HG02970 (cell line): Measurements from ENCODE around the gene RBAK.
"Not testable (repeated sequence)": the region's sequence is repeated elsewhere in the genome, so short reads cannot be mapped to it uniquely, and the experiment has no call there.

Source experiments
- ATAC-seq: cut with Tn5 transposase; IDR thresholded peaks from one replicate; pipeline ENCODE4 v1.9.1; 2021; ENCODE audit warnings: mild to moderate bottlenecking, moderate library complexity, moderate number of reproducible peaks; ENCODE audit not compliant: unreplicated experiment, low FRiP score

Gene RBAK

DNA sequence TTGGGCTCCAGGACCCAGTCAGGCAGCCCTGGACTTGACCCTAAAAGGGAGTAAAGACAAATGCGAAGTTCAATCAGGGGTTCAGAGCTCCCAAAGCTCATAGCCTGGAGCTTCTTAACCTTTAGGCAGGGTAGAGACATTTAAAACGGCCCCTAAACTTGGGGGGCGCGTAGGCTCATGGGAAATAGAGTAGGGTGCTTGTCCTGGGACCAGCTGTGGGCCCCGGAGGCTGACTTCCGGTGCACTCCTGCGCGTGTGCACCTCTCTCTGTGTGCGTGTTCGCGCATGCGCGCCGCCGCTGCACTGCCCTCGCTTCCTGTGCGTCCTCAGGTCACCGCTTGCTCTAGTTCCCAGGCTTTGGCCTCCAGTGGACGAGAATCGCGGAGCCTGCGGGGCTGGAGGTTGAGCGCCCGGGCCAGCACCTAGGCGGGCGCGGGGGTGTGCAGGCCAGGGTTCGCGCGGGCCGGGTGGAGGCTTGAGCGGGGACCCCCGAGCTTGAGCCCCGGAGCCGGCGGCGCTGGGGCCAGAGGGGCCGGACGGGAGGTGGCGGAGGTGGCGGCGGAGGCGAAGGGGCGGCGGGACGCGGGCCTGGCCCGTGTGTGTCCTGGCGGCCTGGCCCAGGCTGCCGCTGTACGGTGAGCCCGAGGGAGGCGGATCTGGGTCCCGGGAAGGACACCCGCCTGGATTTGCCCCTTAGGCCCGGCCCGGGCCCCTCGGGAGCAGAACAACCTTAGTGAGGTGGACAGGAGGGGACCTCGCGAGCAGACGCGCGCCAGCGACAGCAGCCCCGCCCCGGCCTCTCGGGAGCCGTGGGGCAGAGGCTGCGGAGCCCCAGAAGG is at the start of gene RBAK:
Gene RBAK, plus strand, starts transcription at position 303 of the 839 bp plus-strand sequence. CDS start 2,217 bp downstream, outside the sequence.
- peak; percentile 100 for ATAC-seq

DNA sequence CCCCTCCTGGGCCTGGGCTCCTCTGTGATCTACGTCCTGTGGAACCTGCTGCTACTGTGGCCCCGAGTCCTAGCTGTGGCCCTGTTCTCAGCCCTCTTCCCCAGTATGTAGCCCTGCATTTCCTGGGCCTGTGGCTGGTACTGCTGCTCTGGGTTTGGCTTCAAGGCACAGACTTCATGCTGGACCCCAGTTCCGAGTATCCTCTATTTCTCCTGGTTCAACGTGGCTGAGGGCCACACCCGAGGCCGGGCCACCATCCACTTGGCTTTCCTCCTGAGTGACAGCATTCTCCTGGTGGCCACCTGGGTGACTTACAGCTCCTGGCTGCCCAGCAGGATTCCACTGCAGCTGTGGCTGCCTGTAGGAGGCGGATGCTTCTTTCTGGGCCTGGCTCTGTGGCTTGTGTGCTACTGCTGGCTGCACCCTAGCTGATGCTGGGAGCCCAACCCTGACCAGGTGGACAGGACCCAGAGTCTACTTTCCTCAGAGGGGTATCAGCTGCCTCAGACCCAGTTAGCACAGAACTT is 48.9 kb upstream of the RBAK start:
- ATAC-seq = no peak

DNA sequence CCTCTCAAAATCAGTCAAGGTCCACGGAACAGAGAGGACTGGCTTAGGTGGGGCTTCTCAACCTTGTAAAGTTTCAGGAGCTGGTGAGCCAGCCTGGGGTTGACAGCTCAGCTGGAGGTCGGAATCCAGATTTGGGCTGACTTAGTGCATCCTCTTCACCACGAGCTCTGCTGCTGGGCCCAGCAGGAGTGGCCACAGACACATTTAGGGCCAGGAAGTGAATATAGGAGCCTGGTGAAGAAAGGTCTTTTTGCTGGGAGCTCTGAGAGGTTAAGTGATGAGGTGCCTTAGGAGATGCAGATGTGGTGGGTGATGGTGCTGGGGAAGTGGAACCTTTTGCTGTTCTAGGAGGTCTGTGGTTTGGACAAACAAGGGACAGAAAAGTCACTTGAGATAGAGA is 47.4 kb upstream of the RBAK start:
- ATAC-seq = no peak

DNA sequence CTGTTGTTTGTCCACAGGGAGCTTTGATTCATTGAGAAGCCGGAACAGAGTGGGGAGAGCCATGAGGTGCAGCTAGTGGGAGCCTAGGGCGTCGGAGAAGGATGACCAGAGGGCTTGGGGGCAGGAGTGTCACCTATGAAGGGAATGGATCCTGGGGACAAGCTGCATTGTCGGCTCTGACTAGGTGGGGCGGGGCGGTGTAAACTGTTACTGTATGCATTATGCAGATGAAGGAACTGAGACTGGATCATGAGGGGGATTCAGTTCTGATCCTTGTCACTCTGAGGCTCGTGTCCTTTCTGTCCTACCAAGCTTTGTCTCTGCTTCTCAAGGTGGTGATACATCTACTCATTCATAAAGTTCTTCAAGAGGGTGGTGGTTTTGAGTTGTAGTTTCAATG is 46.8 kb upstream of the RBAK start:
- ATAC-seq = no peak

DNA sequence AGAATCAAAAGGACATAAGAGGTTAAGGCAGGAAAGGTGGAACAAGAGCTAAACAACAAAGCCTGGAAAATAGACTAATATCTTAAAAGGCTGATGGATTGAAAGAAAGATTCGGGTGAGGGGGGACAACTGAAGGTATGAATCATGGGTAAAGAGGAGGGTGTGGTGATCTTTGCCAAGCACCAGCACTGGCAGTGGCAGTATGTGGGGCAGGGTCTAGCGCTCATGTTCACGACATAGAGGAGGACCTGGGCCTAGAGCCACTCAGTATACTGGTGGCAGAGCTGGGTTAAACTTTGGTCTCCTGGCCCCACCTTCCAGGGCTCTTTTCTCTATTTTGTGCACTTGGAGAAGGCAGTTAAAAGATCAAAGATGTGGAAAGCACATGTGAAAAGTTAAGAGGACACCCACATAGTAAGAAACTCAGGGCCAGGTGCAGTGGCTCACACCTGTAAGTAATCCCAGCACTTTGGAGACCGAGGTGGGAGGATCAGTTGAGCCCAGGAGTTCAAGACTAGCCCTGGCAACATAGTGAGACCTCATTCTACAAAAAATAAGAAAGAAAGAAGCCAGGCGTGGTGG is 46.2 kb upstream of the RBAK start:
- no peak for ATAC-seq

DNA sequence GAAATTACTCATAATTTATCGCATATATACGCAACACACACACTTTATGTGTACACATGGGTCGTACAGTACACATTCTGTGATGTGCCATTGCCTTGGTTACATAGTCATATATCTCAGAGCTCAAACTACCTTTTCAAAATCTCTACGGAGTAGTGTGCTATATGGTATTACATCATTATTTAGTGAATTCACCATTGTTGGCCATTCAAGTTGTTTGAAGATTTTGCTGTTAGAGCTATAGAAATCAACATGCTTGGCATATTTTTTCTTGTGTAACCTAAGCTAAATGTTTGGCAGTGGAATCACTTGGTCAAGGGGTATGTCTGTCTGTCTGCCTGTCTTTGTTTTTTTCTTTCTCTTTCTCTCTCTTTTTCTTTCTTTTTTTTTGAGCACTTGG is 44.7 kb upstream of the RBAK start:
- ATAC-seq = no peak

DNA sequence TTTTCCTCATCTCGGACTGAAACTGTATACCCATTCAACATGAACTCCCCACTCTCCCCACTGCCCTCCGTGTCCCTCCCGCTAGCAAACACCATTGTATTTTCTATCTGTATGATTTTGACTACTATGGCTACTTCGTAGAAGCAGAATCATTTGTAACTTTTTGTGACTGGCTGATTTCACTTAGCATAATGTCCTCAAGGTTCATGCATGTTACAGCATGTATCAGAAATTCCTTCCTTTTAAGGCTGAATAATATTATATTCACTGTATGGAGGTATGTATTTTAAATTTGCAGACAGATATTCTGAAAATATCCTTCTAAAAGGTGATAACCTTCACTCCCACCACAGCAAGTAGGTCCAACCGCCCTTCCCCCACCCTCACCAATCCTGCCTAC is 43.7 kb upstream of the RBAK start:
- no peak for ATAC-seq

DNA sequence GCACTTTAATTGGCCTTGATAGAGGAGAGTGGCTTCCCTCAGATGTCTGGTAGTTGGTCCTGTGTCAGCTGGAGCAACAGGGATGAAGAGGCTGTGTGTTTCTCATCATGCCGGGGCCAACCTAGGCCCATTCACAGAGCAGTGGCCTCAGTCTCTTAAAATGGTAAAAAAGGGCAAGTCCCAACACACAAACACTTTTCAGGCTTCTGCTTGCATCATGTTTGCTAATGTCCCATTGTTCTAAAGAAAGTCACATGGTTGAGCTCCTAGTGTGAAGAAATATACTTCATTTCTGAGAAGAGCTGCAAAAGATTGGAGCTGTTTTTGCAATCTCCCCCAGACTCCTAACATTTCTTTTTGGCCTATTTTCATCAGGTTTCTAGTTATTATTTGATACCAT is 40.6 kb upstream of the RBAK start:
- ATAC-seq = no peak

DNA sequence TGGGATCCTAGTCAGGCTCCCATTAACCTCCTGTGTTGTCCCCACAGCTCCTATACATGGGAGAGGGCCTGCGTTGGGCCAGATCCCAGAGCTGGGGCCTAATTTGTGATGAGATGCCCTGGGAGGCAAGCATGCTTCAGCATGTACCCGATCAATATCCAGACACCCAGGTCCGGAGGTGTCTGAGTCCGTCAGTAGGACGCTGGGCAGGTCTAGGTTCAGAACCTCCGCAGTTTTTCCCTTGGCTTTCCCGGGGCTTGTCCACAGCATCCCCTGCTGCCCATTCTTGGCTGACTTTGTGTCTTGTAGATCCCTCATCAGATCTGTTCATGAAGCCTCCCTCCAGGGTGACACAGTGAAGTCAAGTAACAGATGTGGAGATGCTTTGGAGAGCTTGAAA is 32.7 kb upstream of the RBAK start:
- ATAC-seq = no peak

DNA sequence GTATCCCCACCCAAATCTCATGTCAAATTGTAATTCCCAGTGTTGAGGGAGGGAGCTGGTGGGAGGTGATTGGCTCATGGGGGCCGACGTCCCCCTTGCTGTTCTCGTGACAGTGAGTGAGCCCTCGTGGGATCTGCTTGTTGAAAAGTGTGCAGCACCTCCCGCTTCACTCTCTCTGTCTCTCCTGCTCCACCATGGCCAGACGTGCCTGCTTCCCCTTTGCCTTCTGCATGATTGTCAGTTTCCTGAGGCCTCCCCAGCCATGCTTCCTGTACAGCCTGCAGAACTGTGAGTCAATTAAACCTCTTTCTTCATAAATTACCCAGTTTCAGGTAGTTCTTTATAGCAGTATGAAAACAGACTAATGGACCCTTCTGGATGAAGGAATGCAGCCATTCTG is 29.7 kb upstream of the RBAK start:
- ATAC-seq = not testable (repeated sequence)

DNA sequence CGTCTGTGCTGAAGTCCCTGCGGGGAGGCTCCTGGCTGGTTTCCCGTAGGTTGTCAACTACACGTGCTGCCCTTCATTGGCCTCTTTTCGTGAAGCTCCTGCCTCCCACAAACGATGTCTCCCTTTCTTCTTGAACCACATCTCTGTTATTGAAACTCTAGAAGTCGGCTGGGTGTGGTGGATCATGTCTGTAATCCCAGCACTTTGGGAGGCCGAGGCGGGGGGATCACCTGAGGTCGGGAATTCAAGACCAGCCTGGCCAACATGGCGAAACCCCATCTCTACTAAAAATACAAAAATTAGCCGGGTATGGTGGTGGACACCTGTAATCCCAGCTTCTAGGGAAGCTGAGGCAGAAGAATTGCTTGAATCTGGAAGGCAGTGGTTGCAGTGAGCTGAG is 28.0 kb upstream of the RBAK start:
- not testable (repeated sequence) for ATAC-seq

DNA sequence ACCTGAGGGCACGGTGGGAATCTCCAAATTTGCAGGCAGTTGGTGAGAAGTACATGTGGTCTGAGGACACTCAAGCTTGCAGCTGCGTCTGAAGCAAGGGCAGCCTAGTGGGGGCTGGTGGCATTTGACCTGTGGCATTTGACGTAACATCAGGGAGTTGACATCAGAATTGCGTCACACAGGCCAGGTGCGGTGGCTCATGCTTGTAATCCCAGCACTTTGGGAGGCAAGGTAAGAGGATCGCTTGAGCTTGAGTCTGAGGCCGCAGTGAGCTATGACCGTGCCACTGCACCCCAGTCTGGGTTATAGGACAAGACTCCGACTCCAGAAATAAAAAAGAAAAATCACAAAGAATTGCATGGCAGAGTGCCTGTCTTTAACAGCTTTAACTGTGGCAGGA is 25.6 kb upstream of the RBAK start:
- no peak for ATAC-seq

DNA sequence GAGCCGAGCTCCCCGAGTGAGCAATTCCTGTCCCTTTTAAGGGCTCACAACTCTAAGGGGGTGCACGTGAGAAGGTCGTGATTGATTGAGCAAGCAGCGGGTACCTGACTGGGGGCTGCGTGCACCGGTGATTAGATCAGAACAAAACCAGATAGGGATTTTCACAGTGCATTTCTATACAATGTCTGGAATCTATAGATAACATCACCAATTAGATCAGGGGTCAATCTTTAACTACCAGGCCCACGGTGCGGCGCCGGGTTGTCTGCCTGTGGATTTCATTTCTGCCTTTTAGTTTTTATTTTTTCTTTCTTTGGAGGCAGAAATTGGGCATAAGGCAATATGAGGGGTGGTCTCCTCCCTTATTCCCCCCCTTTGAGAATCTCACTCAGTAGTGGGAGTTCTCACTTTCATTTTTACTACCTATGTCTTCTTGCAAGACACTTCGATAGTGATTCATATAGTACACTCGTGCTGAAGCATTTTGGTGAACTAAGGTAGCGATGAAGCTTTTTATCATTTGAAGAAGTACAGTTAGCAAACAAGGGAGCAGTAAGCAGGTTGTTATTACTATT is 24.6 kb upstream of the RBAK start:
- ATAC-seq = not testable (repeated sequence)

DNA sequence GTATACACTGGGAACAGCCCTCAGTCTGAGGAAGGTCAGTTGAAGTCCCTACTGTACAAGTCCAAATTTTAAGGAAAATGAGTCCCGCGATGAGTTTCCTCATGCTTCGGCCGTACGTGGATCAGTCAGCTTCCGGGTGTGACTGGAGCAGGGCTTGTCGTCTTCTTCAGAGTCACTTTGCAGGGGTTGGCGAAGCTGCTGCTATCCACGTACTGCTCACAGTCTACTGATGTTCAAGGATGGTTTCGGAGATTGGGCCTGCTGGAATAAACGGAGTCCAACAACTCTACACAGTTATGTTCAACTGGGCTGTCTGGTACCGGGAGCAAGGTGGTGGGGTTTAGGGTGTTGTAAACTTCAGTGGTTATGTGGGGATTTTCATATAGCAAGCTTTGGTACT is 22.0 kb upstream of the RBAK start:
- ATAC-seq = not testable (repeated sequence)

DNA sequence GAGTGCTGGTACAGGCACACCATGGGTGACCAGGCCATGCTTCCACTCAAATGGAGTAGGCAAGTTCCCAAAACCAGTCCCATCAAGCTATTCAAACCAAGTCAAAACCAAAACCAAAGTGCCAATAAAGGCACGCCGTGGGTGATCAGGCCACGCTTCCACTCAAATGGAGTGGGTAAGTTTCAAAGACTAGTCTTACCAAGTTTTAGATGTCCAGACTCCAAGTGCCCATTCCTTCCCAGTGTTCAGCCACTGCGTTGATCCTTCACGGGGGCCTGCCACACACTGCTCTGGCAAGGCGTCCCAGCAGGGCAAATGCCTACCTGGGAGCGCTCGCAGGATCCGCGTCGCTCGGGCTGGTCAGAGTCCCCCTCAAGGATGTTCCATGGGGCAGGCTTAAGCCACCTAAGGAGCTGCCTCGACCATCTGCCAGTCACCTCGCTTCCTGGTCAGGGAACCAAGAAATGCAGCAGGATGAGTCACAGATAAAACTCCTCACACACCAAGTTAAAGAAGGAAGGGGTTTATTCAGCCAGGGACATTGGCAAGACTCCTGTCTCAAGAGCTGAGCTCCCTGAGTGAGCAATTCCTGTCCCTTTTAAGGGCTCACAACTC is 17.8 kb upstream of the RBAK start:
- not testable (repeated sequence) for ATAC-seq

DNA sequence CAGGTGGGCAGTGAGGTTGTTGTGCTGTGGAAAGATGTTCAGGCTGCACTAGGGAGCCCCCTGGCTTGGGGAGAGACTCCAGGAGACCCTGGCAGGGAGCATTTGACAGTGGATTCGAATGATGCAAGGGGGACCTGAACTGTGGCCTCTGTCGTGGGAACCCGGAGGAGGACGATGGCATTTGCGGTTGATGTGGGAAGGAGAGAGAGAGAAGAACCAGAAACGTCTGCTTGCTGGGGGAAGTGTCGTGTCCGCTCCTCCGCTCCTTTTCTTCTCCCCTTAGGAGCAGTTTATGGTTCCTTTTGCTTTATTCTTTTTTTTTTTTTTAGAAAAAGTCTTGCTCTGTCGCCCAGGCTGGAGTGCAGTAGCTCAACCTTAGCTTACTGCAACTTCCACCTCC is 12.5 kb upstream of the RBAK start:
- not testable (repeated sequence) for ATAC-seq

DNA sequence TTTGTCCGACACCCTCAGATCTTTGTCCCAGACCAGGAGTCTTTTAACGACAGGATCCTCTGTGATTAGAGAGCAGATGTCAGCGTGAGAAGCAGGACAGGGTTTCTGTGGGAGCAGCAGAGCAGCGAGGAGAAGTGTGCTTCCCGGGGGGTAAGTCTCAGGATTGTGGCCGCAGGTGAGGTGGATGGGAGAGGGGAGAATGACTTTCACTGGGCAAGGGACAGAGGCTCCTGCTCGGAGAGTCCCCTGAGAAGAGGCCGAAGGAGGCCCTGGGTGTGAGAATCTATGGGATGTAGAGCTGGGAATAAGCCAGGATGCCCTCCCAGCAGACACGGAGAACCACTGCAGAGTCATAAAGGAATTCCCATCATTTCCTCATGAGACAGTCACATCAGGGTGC is 10.4 kb upstream of the RBAK start:
- no peak for ATAC-seq

DNA sequence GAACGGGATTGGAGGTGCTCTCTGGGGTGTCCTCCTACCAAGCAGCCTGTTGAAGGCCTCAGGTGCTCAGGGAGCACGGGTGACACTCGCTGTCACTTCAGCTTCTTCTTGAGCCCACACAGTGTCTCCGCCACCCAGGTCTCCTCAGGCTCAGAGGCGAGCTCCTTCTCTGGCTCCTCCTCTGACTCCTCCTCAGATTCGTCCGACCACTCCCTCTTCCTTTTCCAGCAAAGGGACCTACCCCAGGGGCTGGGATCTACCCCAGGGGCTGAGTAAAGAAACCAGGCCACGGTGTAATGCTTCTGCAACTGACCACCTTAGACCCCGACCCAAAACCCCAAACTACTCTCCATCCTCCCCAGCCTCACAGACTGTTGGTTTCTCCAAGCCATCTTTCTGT is 9.2 kb upstream of the RBAK start:
- no peak for ATAC-seq

DNA sequence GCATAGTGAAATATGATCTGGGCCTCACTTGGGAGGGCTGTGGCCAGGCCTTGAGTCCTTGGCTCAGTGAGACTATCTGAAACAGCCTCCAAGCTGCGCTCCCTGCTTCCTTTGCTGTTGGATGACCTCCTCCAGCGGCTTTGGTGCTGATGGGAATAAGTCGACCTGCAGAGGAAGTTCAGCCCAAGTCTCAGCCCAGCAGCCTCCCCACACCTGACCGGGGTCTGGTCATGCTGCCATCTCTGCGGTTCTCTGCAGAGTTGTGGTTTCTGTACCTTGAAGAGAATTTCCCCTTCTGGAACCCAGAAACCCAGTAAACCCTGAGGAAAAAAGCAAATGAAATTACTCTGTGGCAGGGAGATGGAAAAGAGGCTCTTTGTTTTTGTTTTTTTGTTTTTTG is 4.6 kb upstream of the RBAK start:
- no peak for ATAC-seq

DNA sequence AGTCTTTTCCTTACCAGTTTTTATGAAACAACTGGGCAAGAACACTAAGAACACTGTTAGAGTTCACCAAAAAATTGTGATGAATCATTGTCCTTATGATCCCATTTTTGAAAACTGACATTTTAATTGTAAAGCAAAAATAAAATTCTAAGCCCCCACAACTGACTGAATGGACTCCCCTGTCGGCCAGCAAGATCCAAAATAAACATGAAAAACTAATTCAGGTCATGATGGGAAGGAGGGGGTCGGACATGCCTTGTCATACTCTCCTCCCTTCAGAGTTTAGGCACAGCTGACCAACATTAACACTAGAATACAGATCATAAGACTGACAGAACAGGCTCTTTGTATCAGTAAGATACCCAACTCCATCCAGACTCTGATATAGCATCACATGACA is 2.0 kb upstream of the RBAK start:
- ATAC-seq = no peak

DNA sequence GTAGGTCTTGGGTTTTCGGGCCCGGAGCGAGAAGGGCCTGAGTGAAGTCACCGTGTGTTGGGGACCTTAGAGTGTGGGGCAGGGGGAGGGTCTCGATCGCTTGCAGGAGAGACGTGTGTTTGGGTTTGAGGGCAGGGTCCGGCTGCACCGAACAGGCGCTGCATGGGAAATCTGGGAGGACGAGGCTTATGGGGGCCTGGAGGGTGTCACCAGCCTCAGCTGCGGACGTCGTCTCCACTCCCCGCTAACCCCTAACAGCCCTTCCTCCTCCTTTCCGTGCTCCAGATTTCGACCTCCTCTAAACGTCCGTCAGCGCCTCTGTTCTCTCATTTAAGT is 705 bp downstream of the RBAK start:
- not testable (repeated sequence) for ATAC-seq
